ENCODE data around the gene SF3B1. TPM values are rescaled to one million over a fixed set of nuclear protein-coding genes. Genes with fewer than 3 reads are reported as not detected.

The SF3B1 gene
- total and polyA plus RNA-seq, 2 donors (not counting 1 experiment from before 2014, with no cell fraction given), result 524 to 722 TPM

DNA sequence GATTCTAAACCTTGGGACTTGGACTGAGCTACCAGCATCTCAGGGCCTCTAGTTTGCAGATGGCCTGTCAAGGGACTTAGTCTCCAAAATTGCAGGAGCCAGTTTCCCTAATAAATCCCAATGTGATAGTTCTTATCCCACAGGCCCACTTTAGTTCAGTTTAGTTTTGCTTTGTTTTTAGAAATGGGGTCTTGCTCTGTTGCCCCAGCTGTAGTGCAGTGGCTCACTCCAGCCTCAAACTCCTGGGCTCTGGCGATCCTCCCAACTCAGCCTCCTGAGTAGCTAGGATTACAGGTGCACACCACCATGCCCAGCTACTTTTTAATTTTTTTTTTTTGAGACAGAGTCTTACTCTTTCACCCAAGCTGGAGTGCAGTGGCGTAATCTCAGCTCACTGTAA is 2.6 kb upstream of the SF3B1 start:
- H3K27ac ChIP-seq (ENCODE audit: low read length in 2 of 2), result no peak overlapping the region
- no peak overlapping the region for H3K4me2 ChIP-seq (replicated peaks; ENCODE audit: low read depth, low read length, poor library complexity, severe bottlenecking)
- WGBS (ENCODE audit: insufficient coverage), result 100% methylated on average over 2 of the region's 2 CpGs
- intact Hi-C loops (cut with micrococcal nuclease), result no loop called here
- H3K79me2 ChIP-seq (ENCODE audit: control insufficient read depth, insufficient read depth, low read length), result peaks cover 32% of the 10 kb centered on the region
- no peaks in the 10 kb centered on the region for H4K20me1 ChIP-seq (ENCODE audit: control insufficient read depth, insufficient read depth, low read length, poor library complexity, severe bottlenecking)
- H3K27me3 ChIP-seq (replicated peaks in 1 of 4; ENCODE audit: control extremely low read depth in 1 of 4, control insufficient read depth in 3 of 4, insufficient read depth in 4 of 4, low read length in 3 of 4), result no peaks in the 10 kb centered on the region
- DNase-seq, result no peak
- H3K4me3 Mint-ChIP-seq, result peak overlapping the region; percentile 7
- H3K4me1 Mint-ChIP-seq, result peaks cover 29% of the 10 kb centered on the region
- no peak overlapping the region for H3K4me3 ChIP-seq (ENCODE audit: control extremely low read depth in 1 of 5, extremely low read depth in 1 of 5, insufficient read depth in 1 of 5, low read depth in 2 of 5, low read length in 4 of 5)
- H3K27me3 Mint-ChIP-seq, result no peaks in the 10 kb centered on the region
- no peaks in the 10 kb centered on the region for H3K9me3 Mint-ChIP-seq (ENCODE audit: insufficient read depth)
- no peak overlapping the region for H3K9ac ChIP-seq (ENCODE audit: low read length)
- H2AFZ ChIP-seq (ENCODE audit: insufficient read depth, low read depth, low read length, poor library complexity, severe bottlenecking), result no peak overlapping the region
- H3K9me3 ChIP-seq (ENCODE audit: control extremely low read depth in 1 of 3, control insufficient read depth in 2 of 3, insufficient read depth in 1 of 3, low read length in 2 of 3), result no peaks in the 10 kb centered on the region
- CTCF ChIA-PET, result interaction anchor here (1.4 kb wide), 1 partner anchor 16 kb away, joined by 5 read pairs; the partner anchor contains the start of gene COQ10B
- H3K36me3 ChIP-seq (replicated peaks in 1 of 2; ENCODE audit: control extremely low read depth in 1 of 2, control insufficient read depth in 1 of 2, extremely low read depth in 1 of 2, insufficient read depth in 2 of 2, low read length in 1 of 2), result no peaks in the 10 kb centered on the region
- no peak for ATAC-seq (ENCODE audit: low read depth)
- POLR2A ChIA-PET, result interaction anchor here (1.6 to 2.6 kb wide), 3 partner anchors 13 to 63 kb away, joined by 4 to 7 read pairs (median 4); partner anchors contain the start of genes COQ10B, HSPD1 and HSPE1
- H3K4me1 ChIP-seq (ENCODE audit: control insufficient read depth in 2 of 2, insufficient read depth in 2 of 2, low read length in 2 of 2), result peaks cover 22 to 25% of the 10 kb centered on the region in 2 donors
- H3K27ac Mint-ChIP-seq, result peak overlapping the region; percentile 26
- TF ChIP-seq, protein P1, sequence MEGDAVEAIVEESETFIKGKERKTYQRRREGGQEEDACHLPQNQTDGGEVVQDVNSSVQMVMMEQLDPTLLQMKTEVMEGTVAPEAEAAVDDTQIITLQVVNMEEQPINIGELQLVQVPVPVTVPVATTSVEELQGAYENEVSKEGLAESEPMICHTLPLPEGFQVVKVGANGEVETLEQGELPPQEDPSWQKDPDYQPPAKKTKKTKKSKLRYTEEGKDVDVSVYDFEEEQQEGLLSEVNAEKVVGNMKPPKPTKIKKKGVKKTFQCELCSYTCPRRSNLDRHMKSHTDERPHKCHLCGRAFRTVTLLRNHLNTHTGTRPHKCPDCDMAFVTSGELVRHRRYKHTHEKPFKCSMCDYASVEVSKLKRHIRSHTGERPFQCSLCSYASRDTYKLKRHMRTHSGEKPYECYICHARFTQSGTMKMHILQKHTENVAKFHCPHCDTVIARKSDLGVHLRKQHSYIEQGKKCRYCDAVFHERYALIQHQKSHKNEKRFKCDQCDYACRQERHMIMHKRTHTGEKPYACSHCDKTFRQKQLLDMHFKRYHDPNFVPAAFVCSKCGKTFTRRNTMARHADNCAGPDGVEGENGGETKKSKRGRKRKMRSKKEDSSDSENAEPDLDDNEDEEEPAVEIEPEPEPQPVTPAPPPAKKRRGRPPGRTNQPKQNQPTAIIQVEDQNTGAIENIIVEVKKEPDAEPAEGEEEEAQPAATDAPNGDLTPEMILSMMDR (IDR thresholded peaks at IDR 0.05), result no peak
- no peak for TF ChIP-seq EZH2 (IDR thresholded peaks at IDR 0.05; ENCODE audit: borderline replicate concordance, insufficient read depth, low read depth, low read length, poor library complexity, severe bottlenecking)
